Panc1 (cell line): ENCODE results near the gene CYP4F2. TPM values are rescaled to one million over a fixed set of nuclear protein-coding genes. Genes with fewer than 3 reads are reported as not detected.

Source experiments
- ATAC-seq: fragments of 200-7000 bp; cut with Tn5 transposase; 2 replicates; pipeline ENCODE4 v1.9.1; 2020; ENCODE audit warnings: mild to moderate bottlenecking, moderate library complexity
- BruUV-seq: library from RNA; stranded (reverse); fragments of 400-500 nt; replicated peaks from 2 replicates; lab custom pipeline; 2021; lab: Mats Ljungman, UMichigan
- CTCF ChIA-PET: fragments of 300-600 bp; sonication (Branson Sonifier 250); formaldehyde crosslinking; loops from one replicate; lab custom pipeline; 2022; ENCODE audit warnings: antibody characterized with exemption; lab: Charles Lee
- POLR2A ChIA-PET: fragments of 300-600 bp; sonication (Branson Sonifier 250); formaldehyde crosslinking; loops from one replicate; lab custom pipeline; 2022; ENCODE audit warnings: antibody characterized with exemption; lab: Charles Lee
- DNase-seq: peaks from one replicate; pipeline ENCODE4 v3.0.0-alpha.2; 2010; ENCODE audit warnings: low read depth, low spot score
- H3K27ac ChIP-seq: 2 replicates; pipeline ENCODE4 v1.5.1; 2011; ENCODE audit warnings: mild to moderate bottlenecking, low read length, inconsistent platforms
- H3K27me3 ChIP-seq: fragments of 200-500 bp; sonication (Bioruptor generic); 2 replicates; pipeline ENCODE4 v1.6.0; 2014; ENCODE audit warnings: low read length, inconsistent platforms; ENCODE audit not compliant: control insufficient read depth, insufficient read depth
- H3K36me3 ChIP-seq: fragments of 200-500 bp; sonication (Bioruptor generic); 2 replicates; pipeline ENCODE4 v1.5.1; 2014; ENCODE audit warnings: inconsistent platforms, mild to moderate bottlenecking, low read length, moderate library complexity; ENCODE audit not compliant: control insufficient read depth, insufficient read depth
- H3K4me1 ChIP-seq: 2 replicates; pipeline ENCODE4 v1.5.1; 2011; ENCODE audit warnings: inconsistent platforms, mild to moderate bottlenecking, low read length, moderate library complexity; ENCODE audit not compliant: control insufficient read depth, insufficient read depth
- H3K4me3 ChIP-seq, 2 experiments: 2 replicates each; pipeline ENCODE4 v1.5.1; 2011 to 2012; ENCODE audit warnings: low read depth in 2 of 2, low read length in 2 of 2, mild to moderate bottlenecking in 2 of 2, inconsistent platforms in 1 of 2, moderate library complexity in 1 of 2
- H3K9me3 ChIP-seq: fragments of 200-500 bp; sonication (Bioruptor generic); 2 replicates; pipeline ENCODE4 v1.5.1; 2014; ENCODE audit warnings: low read depth, mild to moderate bottlenecking, inconsistent platforms, low read length, moderate library complexity; ENCODE audit not compliant: control insufficient read depth, insufficient read depth
- POLR2AphosphoS5 ChIP-seq: IDR thresholded peaks from 2 replicates; pipeline ENCODE4 v1.6.1; 2012; ENCODE audit warnings: mild to moderate bottlenecking, low read depth, low read length, moderate library complexity
- REST ChIP-seq, 2 experiments: IDR thresholded peaks; 2 replicates each; pipeline ENCODE4 v1.6.1; 2011 to 2012; ENCODE audit warnings: low read depth in 2 of 2, control low read depth in 1 of 2, low read length in 1 of 2, mild to moderate bottlenecking in 1 of 2, moderate library complexity in 1 of 2; ENCODE audit not compliant: insufficient read depth in 1 of 2
- SIN3A ChIP-seq: IDR thresholded peaks from 2 replicates; pipeline ENCODE4 v1.6.1; 2012; ENCODE audit warnings: low read depth, mild to moderate bottlenecking, low read length, moderate library complexity, borderline replicate concordance; ENCODE audit not compliant: insufficient read depth
- TCF7L2 ChIP-seq: IDR thresholded peaks from 2 replicates; pipeline ENCODE4 v1.6.1; 2011; ENCODE audit warnings: mild to moderate bottlenecking, low read depth, low read length, inconsistent platforms
- in situ Hi-C: cut with HindIII; loops from 2 replicates; pipeline ENCODE4 v1.10.0; 2016; ENCODE audit warnings: low sequenced_read_pairs, low pct_unique_long_range_greater_than_20kb
- intact Hi-C: fragments of 100-400 bp; cut with micrococcal nuclease; formaldehyde crosslinking; loops from one replicate; pipeline ENCODE4 v1.10.0; 2022; ENCODE audit not compliant: unreplicated experiment
- total RNA-seq: library from RNA; stranded (reverse); gene quantifications from one replicate; pipeline ENCODE4 v1.2.1, GENCODE V29; 2021; ENCODE audit not compliant: unreplicated experiment
- TF ChIP-seq, protein P1 (sequence below): fragments of 450-650 bp; IDR thresholded peaks from 2 replicates; pipeline ENCODE4 v1.5.1; 2017; ENCODE audit warnings: mild to moderate bottlenecking

The CYP4F2 gene
- total RNA-seq, 1 experiment from 2014 or later: 0.21 TPM

DNA sequence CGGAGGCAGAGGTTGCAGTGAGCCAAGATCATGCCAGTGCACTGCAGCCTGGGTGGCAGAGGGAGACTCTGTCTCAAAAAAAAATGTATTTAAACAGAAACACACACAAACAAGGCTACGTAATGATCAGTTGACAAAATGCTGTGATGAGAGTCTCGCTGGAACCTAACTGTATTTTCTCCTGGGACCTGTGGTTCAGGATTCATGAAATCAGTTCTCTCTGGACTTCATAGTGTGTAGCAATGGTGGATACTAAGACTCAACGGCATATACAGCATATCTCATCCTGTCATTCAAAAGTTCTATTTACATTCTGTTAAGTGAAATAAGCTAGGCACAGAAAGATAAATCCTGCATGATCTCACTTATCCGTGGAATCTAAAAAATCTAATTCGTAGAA lies 37.4 kb downstream of the CYP4F2 start:
- CTCF ChIA-PET: no interaction called here
- in situ Hi-C loops: no loop called here
- no TSS peak for BruUV-seq

DNA sequence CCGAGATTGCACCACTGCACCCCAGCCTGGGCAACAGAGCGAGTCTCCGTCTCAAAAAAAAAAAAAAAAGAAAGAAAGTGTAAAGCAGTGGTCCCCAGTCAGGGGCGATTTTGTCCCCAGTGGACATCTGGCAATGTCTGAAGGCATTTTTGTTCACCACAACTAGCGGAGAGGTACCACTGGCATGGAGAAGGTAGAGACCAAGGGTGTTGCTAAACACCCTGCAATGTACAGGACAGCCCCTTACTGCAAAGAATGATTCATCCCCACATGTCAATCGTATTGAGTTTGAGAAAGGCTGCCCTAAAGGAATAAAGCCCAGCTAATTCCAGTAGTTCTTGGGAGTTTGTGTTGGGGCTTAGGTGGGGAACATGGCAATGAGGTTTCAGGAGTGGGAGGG lies 38.7 kb downstream of the CYP4F2 start:
- TF ChIP-seq POLR2AphosphoS5 (no peak), REST (IDR thresholded peaks at IDR 0.05; ENCODE audit: insufficient read depth in 1 of 2, low read depth in 2 of 2, low read length in 1 of 2) (no peak), SIN3A (no peak), TCF7L2 (no peak)
- TF ChIP-seq, protein P1, sequence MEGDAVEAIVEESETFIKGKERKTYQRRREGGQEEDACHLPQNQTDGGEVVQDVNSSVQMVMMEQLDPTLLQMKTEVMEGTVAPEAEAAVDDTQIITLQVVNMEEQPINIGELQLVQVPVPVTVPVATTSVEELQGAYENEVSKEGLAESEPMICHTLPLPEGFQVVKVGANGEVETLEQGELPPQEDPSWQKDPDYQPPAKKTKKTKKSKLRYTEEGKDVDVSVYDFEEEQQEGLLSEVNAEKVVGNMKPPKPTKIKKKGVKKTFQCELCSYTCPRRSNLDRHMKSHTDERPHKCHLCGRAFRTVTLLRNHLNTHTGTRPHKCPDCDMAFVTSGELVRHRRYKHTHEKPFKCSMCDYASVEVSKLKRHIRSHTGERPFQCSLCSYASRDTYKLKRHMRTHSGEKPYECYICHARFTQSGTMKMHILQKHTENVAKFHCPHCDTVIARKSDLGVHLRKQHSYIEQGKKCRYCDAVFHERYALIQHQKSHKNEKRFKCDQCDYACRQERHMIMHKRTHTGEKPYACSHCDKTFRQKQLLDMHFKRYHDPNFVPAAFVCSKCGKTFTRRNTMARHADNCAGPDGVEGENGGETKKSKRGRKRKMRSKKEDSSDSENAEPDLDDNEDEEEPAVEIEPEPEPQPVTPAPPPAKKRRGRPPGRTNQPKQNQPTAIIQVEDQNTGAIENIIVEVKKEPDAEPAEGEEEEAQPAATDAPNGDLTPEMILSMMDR: no peak
- Histone ChIP-seq H3K27ac (no peak overlapping the region), H3K9me3 (no peaks in the 10 kb centered on the region), H3K36me3 (no peaks in the 10 kb centered on the region; the same call in 1 of the 2 replicates), H3K4me3 (no peak overlapping the region), H3K27me3 (no peaks in the 10 kb centered on the region), H3K4me1 (no peaks in the 10 kb centered on the region)
- DNase-seq: no peak
- intact Hi-C loops: no loop called here
- ATAC-seq: no peak
- ChIA-PET CTCF (no interaction called here), POLR2A (no interaction called here)
- in situ Hi-C loops: no loop called here
- BruUV-seq: no TSS peak

More for the DNA sequence above, 37.4 kb downstream of the CYP4F2 start:
- H3K9me3 ChIP-seq: no peaks in the 10 kb centered on the region
- no peak for DNase-seq
- intact Hi-C loops: no loop called here
- H3K27me3 ChIP-seq: no peaks in the 10 kb centered on the region
- no peak overlapping the region for H3K4me3 ChIP-seq
- no peaks in the 10 kb centered on the region; the same call in 1 of the 2 replicates for H3K36me3 ChIP-seq
- H3K27ac ChIP-seq: no peak overlapping the region
- no peak for TF ChIP-seq POLR2AphosphoS5
- TF ChIP-seq, protein P1: no peak
- no peak for TF ChIP-seq TCF7L2
- no peak for TF ChIP-seq REST (IDR thresholded peaks at IDR 0.05; ENCODE audit: insufficient read depth in 1 of 2, low read depth in 2 of 2, low read length in 1 of 2)
- TF ChIP-seq SIN3A: no peak
- POLR2A ChIA-PET: no interaction called here
- H3K4me1 ChIP-seq: no peaks in the 10 kb centered on the region
- ATAC-seq: no peak
